GM10847 (cell line): ENCODE data around the gene SLC7A4.

Source experiments
- POLR2A ChIP-seq: IDR thresholded peaks from 2 replicates; pipeline ENCODE4 v1.6.1; 2011; ENCODE audit not compliant: insufficient read length; ENCODE audit errors: extremely low read depth

SLC7A4 gene

GRCh38 chr22:21067901-21068680 lies 35.7 kb upstream of the SLC7A4 start:
- no peak for TF ChIP-seq POLR2A

- no peak for TF ChIP-seq POLR2A
These were observed 34.9 kb upstream of the SLC7A4 start for GRCh38 chr22:21067075-21067900.

GRCh38 chr22:21064917-21065864 lies 32.8 kb upstream of the SLC7A4 start:
- no peak for TF ChIP-seq POLR2A

DNA sequence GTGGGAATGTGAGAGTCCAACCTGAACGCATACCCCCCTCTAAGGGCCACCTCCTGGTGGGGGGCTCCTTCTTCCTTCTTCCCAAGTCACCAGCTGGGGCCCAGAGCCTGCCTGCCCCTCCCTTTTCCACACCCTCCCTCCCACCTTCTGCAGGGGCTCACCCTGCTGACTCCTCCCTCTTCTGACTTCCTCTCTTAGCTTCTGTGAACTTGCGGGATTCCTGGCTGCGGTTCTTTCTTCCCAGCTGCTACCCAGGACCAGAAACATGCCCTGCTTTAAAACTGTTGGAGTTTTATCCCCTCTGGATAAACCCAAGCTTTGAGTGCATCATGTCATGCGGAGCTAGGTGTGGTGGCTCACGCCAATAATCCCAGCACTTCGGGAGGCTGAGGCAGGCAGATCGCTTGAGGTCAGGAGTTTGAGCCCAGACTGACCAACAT lies 23.5 kb upstream of the SLC7A4 start:
- no peak for TF ChIP-seq POLR2A

DNA sequence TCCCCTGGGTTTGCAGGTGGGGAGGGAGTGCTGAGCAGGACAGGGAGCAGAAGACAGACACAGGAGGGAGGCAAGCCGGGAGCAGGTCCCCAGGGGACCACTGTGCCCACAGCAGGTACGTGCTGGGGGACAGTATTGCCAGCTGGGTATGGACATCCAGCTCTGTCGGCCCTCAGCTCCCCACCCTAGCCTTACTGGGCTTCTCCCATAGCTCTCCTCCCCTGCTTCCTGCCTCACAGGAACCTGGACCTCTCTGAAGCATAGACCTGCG lies 23.1 kb upstream of the SLC7A4 start:
- TF ChIP-seq POLR2A: no peak

DNA sequence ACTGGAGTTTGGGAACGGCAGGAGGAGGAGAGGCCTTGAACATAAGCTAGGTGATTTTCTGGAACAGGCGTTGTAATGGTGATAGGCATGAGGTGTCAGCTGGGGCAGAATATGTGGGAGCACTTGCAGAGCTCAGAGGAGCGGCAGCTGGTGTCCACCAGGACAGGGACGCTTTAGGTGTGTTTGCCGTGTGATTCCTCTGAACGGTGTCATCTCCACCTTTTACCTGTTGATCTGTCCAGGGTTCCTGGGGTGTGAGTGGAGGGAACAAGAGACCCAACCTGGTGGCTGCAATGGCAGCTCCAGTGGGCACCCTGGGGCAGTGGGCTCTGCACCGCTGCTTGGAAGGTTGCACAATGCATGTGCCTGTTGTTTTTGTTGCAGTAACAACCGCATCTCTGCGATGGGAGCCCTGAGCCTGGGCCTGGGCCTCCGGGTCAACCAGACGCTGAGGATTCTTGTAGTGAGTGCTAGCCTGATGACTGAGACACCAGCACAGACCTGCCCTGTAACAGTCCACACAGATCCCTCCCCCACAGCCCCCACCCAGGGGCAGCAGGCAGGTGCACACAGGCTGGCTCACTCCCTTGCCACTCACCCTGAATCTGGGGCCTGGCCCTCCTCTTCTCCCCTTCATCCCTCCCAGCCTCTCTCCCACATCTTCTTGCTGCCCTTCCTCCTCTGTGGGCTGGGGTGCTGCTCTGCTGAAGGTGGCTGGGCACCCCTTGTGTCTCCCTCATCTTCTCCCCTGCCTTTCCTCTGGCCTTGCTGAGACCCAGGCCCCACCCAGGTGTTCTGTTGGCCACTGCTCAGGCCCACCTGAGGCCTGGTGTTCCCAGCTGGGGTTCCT lies 22.6 kb upstream of the SLC7A4 start:
- TF ChIP-seq POLR2A: no peak

DNA sequence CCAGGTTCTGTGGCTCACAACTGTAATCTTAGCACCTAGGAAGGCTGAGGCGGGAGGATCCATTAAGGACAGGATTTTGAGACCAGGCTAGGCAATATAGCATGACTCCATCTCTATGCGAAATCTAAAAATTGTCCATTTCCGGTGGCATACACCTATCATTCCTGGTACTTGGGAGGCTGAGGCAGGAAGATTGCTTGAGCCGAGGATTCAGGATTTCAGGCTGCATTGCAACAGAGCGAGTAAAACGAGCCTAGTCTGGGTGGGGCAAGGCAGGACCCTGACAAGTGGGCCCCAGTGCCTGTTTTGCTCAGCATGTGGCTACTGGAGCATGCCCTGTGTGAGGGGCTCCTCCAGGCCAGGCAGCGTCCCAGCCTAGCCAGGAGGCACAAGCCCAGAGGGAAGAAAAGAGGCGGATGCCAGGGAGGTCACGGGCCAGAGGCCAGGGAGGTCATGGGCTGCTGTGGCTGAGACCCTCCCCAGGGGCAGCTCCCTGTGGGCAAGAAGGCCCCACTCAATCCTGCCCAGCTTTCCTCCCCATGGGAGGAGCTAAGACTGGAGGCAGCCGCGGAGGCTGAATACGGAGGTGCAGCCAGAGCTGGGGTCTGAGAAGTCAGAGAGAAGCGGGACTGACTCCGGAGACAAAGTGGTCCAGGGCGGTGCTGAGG lies 21.8 kb upstream of the SLC7A4 start:
- TF ChIP-seq POLR2A: no peak

DNA sequence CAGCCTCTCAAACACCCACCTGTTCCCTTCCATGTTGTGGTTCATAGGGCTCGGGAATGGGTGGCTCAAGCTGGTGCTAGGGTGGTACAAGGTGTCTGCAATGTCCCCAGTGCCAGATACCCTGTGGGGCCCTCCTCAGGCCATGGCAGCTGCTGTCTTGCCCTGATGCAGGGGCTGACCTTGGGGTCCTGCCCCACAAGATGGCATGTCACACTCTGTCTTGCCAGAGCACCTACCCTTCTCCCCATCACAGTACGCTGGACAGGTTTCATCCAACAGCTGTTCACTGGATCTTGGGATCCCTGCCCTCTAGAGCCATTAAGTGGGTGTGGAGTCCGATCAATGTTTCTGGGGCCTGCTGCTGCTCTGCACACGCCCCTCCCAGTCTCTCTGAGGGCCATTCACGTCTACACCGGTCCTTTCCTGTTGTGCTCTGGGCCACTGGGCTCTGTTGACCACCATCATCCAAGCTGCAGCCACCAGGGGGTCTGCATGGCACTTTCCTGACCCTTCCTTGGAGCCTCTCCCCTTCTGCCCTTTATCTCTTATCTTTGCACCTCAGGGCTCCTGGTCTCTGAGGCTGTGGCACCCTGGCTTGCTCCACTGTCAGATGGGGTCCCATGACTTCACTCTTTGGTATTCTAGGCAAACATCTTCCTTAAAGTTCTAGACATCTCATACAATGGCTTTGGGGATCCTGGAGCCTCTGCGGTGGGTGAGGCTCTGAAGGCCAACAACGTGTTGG lies 20.5 kb upstream of the SLC7A4 start:
- TF ChIP-seq POLR2A: no peak

DNA sequence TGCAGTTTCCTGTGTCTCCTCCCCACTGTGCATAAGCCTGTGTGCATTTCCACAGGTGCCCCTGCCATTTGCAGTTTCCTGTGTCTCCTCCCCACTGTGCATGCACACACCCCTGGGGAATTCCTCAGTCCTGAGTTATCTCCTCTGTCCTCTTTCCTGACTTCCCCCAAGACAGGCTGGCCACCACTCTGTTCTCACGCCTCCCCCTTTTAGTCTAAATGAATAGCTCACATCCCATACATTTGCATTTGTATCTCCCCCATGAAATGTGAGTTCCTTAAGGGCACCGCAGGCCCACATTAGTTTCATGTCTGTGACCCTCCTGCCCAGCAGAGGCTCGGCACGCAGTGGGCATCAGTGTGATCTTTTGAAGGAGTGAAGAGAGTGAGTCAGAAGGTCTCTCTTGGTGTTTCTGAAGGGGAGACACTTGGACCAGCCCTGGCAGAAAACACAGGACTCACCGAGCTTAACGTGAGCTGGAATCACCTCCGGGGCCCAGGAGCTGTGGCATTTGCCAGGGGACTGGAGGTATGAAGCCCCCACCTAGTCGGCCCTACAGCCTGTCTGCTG lies 19.6 kb upstream of the SLC7A4 start:
- no peak for TF ChIP-seq POLR2A

- no peak for TF ChIP-seq POLR2A
These were observed 18.9 kb upstream of the SLC7A4 start for GRCh38 chr22:21051145-21051830.

DNA sequence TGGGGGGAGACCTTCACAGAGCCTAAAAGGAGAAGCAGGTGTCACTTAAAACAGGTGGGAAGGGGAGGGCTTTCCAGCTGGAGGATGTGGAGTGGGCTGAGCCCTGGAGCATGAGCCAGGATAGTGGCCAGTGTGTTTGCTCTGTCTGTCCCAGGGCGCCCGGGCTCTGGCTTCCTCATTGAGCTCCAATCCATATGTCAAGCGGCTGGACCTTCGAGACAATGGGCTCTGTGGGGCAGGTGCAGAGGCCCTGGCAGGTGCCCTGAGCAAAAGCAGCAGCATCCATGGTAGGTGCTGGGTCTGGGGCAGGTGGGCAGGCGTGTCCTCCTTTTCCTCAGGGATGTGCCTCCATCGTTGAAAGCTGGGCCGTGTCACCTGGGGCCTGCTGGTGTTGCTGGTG lies 15.4 kb upstream of the SLC7A4 start:
- no peak for TF ChIP-seq POLR2A

DNA sequence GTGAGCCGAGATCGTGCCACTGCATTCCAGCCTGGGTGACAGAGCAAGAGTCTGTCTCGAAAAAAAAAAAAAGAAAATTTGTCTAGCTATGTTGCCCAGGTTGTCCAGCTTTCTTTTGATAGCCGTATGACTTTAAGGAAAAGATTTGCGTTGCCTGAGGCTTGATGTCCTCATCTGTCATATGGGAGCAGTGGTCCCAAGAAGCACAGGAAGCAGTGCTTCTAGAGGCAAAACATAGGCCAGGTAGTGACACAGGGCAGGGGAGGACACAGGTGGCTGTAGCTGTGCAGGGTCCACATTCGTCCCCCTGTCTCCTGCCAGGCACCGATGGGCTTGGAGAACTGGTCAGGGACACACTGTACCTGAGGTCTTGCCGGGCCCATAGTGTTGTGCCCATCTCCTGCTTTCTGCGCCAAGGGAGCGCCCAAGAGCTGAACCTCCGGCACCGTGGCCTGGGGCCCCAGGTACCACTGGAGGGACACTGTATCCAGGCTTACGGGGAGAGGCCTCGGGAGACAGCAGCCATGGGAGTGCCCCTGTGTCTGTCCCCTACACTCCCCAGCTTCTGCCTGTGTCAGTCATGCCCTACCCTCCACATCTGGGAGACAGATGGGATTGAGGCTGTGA lies 14.8 kb upstream of the SLC7A4 start:
- TF ChIP-seq POLR2A: no peak
